Neutrophil (primary cell): ENCODE measurements around the gene MME.

Experiments
- H3K27ac ChIP-seq: fragments of 200-600 bp; sonication (generic); 2 replicates; pipeline ENCODE4 v1.5.1; 2016; ENCODE audit warnings: mild to moderate bottlenecking, moderate library complexity
- H3K27me3 ChIP-seq: fragments of 200-600 bp; sonication (generic); 2 replicates; pipeline ENCODE4 v1.6.0; 2016; ENCODE audit warnings: mild to moderate bottlenecking
- H3K36me3 ChIP-seq: fragments of 200-600 bp; sonication (generic); 2 replicates; pipeline ENCODE4 v1.5.1; 2017
- H3K4me1 ChIP-seq, 2 experiments: fragments of 200-600 bp in 1 of 2; sonication (generic) in 1 of 2; 1 replicate in 1 of 2; 2 replicates in 1 of 2; pipeline versions ENCODE4 v1.5.1 to v1.6.1; 2013 to 2016; ENCODE audit warnings: low read depth in 1 of 2, low read length in 1 of 2, mild to moderate bottlenecking in 1 of 2, moderate library complexity in 1 of 2; ENCODE audit not compliant: control insufficient read depth in 1 of 2, insufficient read depth in 1 of 2
- H3K4me3 ChIP-seq, 2 experiments: fragments of 200-600 bp in 1 of 2; sonication (generic) in 1 of 2; 1 replicate in 1 of 2; 2 replicates in 1 of 2; pipeline ENCODE4 v1.5.1; 2013 to 2016; ENCODE audit warnings: low read depth in 1 of 2, low read length in 1 of 2, mild to moderate bottlenecking in 1 of 2, moderate library complexity in 1 of 2
- H3K9me3 ChIP-seq: fragments of 200-600 bp; sonication (generic); 2 replicates; pipeline ENCODE4 v1.5.1; 2016
- CTCF ChIP-seq: fragments of 200-600 bp; sonication (generic); IDR thresholded peaks from 2 replicates; pipeline ENCODE4 v1.5.1; 2016; ENCODE audit warnings: antibody characterized with exemption

MME gene

GRCh38 chr3:155135003-155135402, 54.9 kb downstream of the MME start:
- Histone ChIP-seq H3K4me3 (no peak overlapping the region), H3K4me1 (no peaks in the 10 kb centered on the region), H3K27ac (peak overlapping the region; percentile 17), H3K27me3 (no peaks in the 10 kb centered on the region), H3K9me3 (no peaks in the 10 kb centered on the region), H3K36me3 (peaks cover 75% of the 10 kb centered on the region)
- TF ChIP-seq CTCF, result no peak

- no peaks in the 10 kb centered on the region for H3K9me3 ChIP-seq
- no peak for TF ChIP-seq CTCF
- H3K4me1 ChIP-seq, result no peaks in the 10 kb centered on the region
- peaks cover 80% of the 10 kb centered on the region for H3K36me3 ChIP-seq
- no peak overlapping the region for H3K4me3 ChIP-seq
- no peak overlapping the region for H3K27ac ChIP-seq
- no peaks in the 10 kb centered on the region for H3K27me3 ChIP-seq
These were observed 58.6 kb downstream of the MME start for GRCh38 chr3:155138677-155139076.

GRCh38 chr3:155147588-155147987, 67.5 kb downstream of the MME start:
- Histone ChIP-seq H3K36me3 (peaks cover 100% of the 10 kb centered on the region), H3K27ac (no peak overlapping the region), H3K27me3 (no peaks in the 10 kb centered on the region), H3K9me3 (no peaks in the 10 kb centered on the region), H3K4me3 (no peak overlapping the region), H3K4me1 (peaks cover 13 to 16% of the 10 kb centered on the region in 2 experiments)
- no peak for TF ChIP-seq CTCF

GRCh38 chr3:155149494-155149893, 69.4 kb downstream of the MME start:
- H3K27me3 ChIP-seq, result no peaks in the 10 kb centered on the region
- H3K36me3 ChIP-seq, result peaks cover 100% of the 10 kb centered on the region
- no peak for TF ChIP-seq CTCF
- H3K4me3 ChIP-seq, result no peak overlapping the region
- H3K27ac ChIP-seq, result peak overlapping the region; percentile 35
- H3K4me1 ChIP-seq, result peaks cover 13 to 16% of the 10 kb centered on the region in 2 experiments
- H3K9me3 ChIP-seq, result no peaks in the 10 kb centered on the region

GRCh38 chr3:155153242-155154186, 73.4 kb downstream of the MME start:
- H3K27ac ChIP-seq, result no peak overlapping the region
- H3K27me3 ChIP-seq, result no peaks in the 10 kb centered on the region
- no peaks in the 10 kb centered on the region for H3K9me3 ChIP-seq
- H3K4me3 ChIP-seq, result no peak overlapping the region
- TF ChIP-seq CTCF, result no peak
- peaks cover 13 to 16% of the 10 kb centered on the region in 2 experiments for H3K4me1 ChIP-seq
- H3K36me3 ChIP-seq, result peaks cover 100% of the 10 kb centered on the region
